Temporal lobe (tissue), 2 donors: ENCODE results near the gene COL7A1. TPM values are rescaled to one million over a fixed set of nuclear protein-coding genes. Genes with fewer than 3 reads are reported as not detected.

Source experiments
- small RNA-seq: library from RNA; depleted of rRNA; stranded (forward); fragments of <200 nt; gene quantifications from one replicate; pipeline ENCODE3, GENCODE V24; 2014; ENCODE audit warnings: low replicate concordance
- total RNA-seq: library from RNA; depleted of rRNA; stranded (reverse); fragments of >200 nt; gene quantifications from one replicate; pipeline ENCODE4 v1.2.3, GENCODE V29; 2014

The COL7A1 gene
- total RNA-seq, 1 donor from 2014 or later = 1.7 TPM

Small RNAs within 50 kb of the gene (small RNA-seq; reads per million reads assigned to genes)
- not detected for gene MIR6823

Other genes starting within 250 kb of the COL7A1 start
- 1.5 TPM for gene FBXW12, start 223.1 kb downstream of the COL7A1 start, total RNA-seq
- gene PLXNB1, start 165.2 kb downstream of the COL7A1 start, total RNA-seq = 50.9 TPM
- 7.4 TPM for gene CCDC51, start 155.2 kb downstream of the COL7A1 start, total RNA-seq
- gene TMA7, start 155.1 kb downstream of the COL7A1 start, total RNA-seq = 120 TPM
- 4.7 TPM for gene ATRIP, start 148.6 kb downstream of the COL7A1 start, total RNA-seq
- gene SHISA5, start 91.2 kb downstream of the COL7A1 start, total RNA-seq = 47.5 TPM
- gene PFKFB4, start 38.5 kb downstream of the COL7A1 start, total RNA-seq = 15.0 TPM
- gene UCN2, start 31.5 kb downstream of the COL7A1 start, total RNA-seq = not detected
- 102 TPM for gene UQCRC1, start 14.3 kb upstream of the COL7A1 start, total RNA-seq
- not detected for gene TMEM89, start 26.4 kb upstream of the COL7A1 start, total RNA-seq
- gene SLC26A6, start 40.1 kb upstream of the COL7A1 start, total RNA-seq = 3.2 TPM
- 36.6 TPM for gene CELSR3, start 67.6 kb upstream of the COL7A1 start, total RNA-seq
- gene NCKIPSD, start 90.6 kb upstream of the COL7A1 start, total RNA-seq = 5.2 TPM
- 78.2 TPM for gene IP6K2, start 121.9 kb upstream of the COL7A1 start, total RNA-seq